Fibroblast of lung (primary cell): ENCODE results near the gene PHRF1. TPM values are rescaled to one million over a fixed set of nuclear protein-coding genes. Genes with fewer than 3 reads are reported as not detected.

Source experiments
- DNase-seq, 2 donors: peaks; one replicate each; pipeline versions ENCODE4 v3.0.0 to v3.0.0-alpha.2; 2010; ENCODE audit warnings: low read depth in 2 of 2
- H2AFZ ChIP-seq: 2 replicates; pipeline ENCODE4 v1.5.1; 2012; ENCODE audit warnings: low read length, control low read depth, inconsistent platforms
- H3K27ac ChIP-seq: 2 replicates; pipeline ENCODE4 v1.5.1; 2011; ENCODE audit warnings: low read length, control low read depth; ENCODE audit not compliant: insufficient read depth
- H3K27me3 ChIP-seq: 2 replicates; pipeline ENCODE4 v1.5.1; 2011; ENCODE audit warnings: mild to moderate bottlenecking, low read length; ENCODE audit not compliant: control insufficient read depth, insufficient read depth
- H3K36me3 ChIP-seq: 2 replicates; pipeline ENCODE4 v1.5.1; 2011; ENCODE audit warnings: low read length; ENCODE audit not compliant: control insufficient read depth, insufficient read depth
- H3K4me1 ChIP-seq: 2 replicates; pipeline ENCODE4 v1.5.1; 2011; ENCODE audit warnings: low read length; ENCODE audit not compliant: control insufficient read depth, insufficient read depth; ENCODE audit errors: extremely low read depth
- H3K4me2 ChIP-seq: 2 replicates; pipeline ENCODE4 v1.5.1; 2011; ENCODE audit warnings: low read length, control low read depth; ENCODE audit not compliant: insufficient read depth; ENCODE audit errors: extremely low read depth
- H3K4me3 ChIP-seq, 4 experiments: fragments of 200-600 bp in 1 of 4; sonication (generic) in 1 of 4; replicated peaks in 1 of 4; 2 replicates each; pipeline ENCODE4 v1.5.1; 2011 to 2016; ENCODE audit warnings: low read length in 4 of 4, low read depth in 3 of 4, mild to moderate bottlenecking in 3 of 4, control low read depth in 2 of 4, inconsistent platforms in 1 of 4, mixed read lengths in 1 of 4; ENCODE audit not compliant: insufficient read depth in 1 of 4; ENCODE audit errors: control extremely low read depth in 1 of 4
- H3K79me2 ChIP-seq: 2 replicates; pipeline ENCODE4 v1.5.1; 2012; ENCODE audit warnings: mild to moderate bottlenecking, low read length, inconsistent platforms; ENCODE audit not compliant: control insufficient read depth, insufficient read depth
- H3K9ac ChIP-seq: 2 replicates; pipeline ENCODE4 v1.5.1; 2011; ENCODE audit warnings: mild to moderate bottlenecking, low read length, control low read depth; ENCODE audit not compliant: insufficient read depth
- H3K9me3 ChIP-seq: 2 replicates; pipeline ENCODE4 v1.5.1; 2012; ENCODE audit warnings: low read depth, low read length; ENCODE audit not compliant: control insufficient read depth, insufficient read depth
- H4K20me1 ChIP-seq: 2 replicates; pipeline ENCODE4 v1.5.1; 2011; ENCODE audit warnings: low read length; ENCODE audit not compliant: control insufficient read depth, insufficient read depth; ENCODE audit errors: extremely low read depth
- CTCF ChIP-seq, 2 donors: IDR thresholded peaks in 1 of 2; conservative IDR thresholded peaks in 1 of 2; 1 replicate in 1 of 2; 2 replicates in 1 of 2; pipeline ENCODE4 v1.5.1; 2011 to 2012; ENCODE audit warnings: low read length in 2 of 2, control low read depth in 1 of 2, inconsistent platforms in 1 of 2, low read depth in 1 of 2, mild to moderate bottlenecking in 1 of 2
- EZH2 ChIP-seq: IDR thresholded peaks from 2 replicates; pipeline ENCODE4 v1.5.1; 2012; ENCODE audit warnings: low read length, control low read depth, mild to moderate bottlenecking; ENCODE audit errors: missing control alignments
- polyA plus RNA-seq, 2 donors: library from polyadenylated mRNA; depleted of rRNA in 1 of 2; stranded (reverse) in 1 of 2; unstranded in 1 of 2; fragments of >200 nt; gene quantifications; 2 replicates each; pipeline ENCODE4 v1.2.1, GENCODE V29; 2011 to 2012; ENCODE audit warnings: missing spikeins in 1 of 2
- total RNA-seq: library from RNA; depleted of rRNA; stranded (reverse); fragments of >200 nt; gene quantifications from 2 replicates; pipeline ENCODE4 v1.2.1, GENCODE V29; 2014

PHRF1 gene
- total and polyA plus RNA-seq, 2 donors (not counting 1 experiment from before 2014, with no cell fraction given): 5.9 to 16.8 TPM

- Histone ChIP-seq H3K79me2 (peaks cover 1% of the 10 kb centered on the region), H3K27me3 (no peaks in the 10 kb centered on the region), H3K9ac (no peak overlapping the region), H3K4me2 (no peak overlapping the region), H3K4me1 (no peaks in the 10 kb centered on the region), H2AFZ (no peak overlapping the region), H4K20me1 (no peaks in the 10 kb centered on the region), H3K27ac (no peak overlapping the region), H3K4me3 (no peak overlapping the region), H3K9me3 (no peaks in the 10 kb centered on the region), H3K36me3 (peaks cover 38% of the 10 kb centered on the region)
- TF ChIP-seq EZH2: no peak
- no peak for DNase-seq
Measured at GRCh38 chr11:601573-602245, 25.4 kb downstream of the PHRF1 start.

- Histone ChIP-seq H2AFZ (no peak overlapping the region), H3K4me3 (no peak overlapping the region), H3K36me3 (peaks cover 42% of the 10 kb centered on the region), H3K27ac (no peak overlapping the region), H3K4me2 (no peak overlapping the region), H3K4me1 (no peaks in the 10 kb centered on the region), H3K79me2 (no peaks in the 10 kb centered on the region), H4K20me1 (no peaks in the 10 kb centered on the region), H3K9me3 (no peaks in the 10 kb centered on the region), H3K9ac (no peak overlapping the region), H3K27me3 (no peaks in the 10 kb centered on the region)
- TF ChIP-seq CTCF (conservative IDR thresholded peaks at IDR 0.05 in 1 of 2, IDR thresholded peaks at IDR 0.05 in 1 of 2; ENCODE audit: low read depth in 1 of 2, low read length in 2 of 2) (no peak), EZH2 (no peak)
- DNase-seq: no peak
Measured at GRCh38 chr11:603154-603553, 26.9 kb downstream of the PHRF1 start.

GRCh38 chr11:605286-606129 is 29.2 kb downstream of the PHRF1 start:
- TF ChIP-seq CTCF (conservative IDR thresholded peaks at IDR 0.05 in 1 of 2, IDR thresholded peaks at IDR 0.05 in 1 of 2; ENCODE audit: low read depth in 1 of 2, low read length in 2 of 2): no peak
- no peak for TF ChIP-seq EZH2
- peaks cover 55% of the 10 kb centered on the region for H3K36me3 ChIP-seq
- no peaks in the 10 kb centered on the region for H3K4me1 ChIP-seq

More at GRCh38 chr11:605286-606129, 29.2 kb downstream of the PHRF1 start:
- Histone ChIP-seq H3K9ac (no peak overlapping the region), H4K20me1 (no peaks in the 10 kb centered on the region), H3K9me3 (no peaks in the 10 kb centered on the region), H3K4me3 (no peak overlapping the region), H3K79me2 (no peaks in the 10 kb centered on the region), H2AFZ (no peak overlapping the region), H3K27ac (no peak overlapping the region), H3K4me2 (no peak overlapping the region), H3K27me3 (no peaks in the 10 kb centered on the region)
- no peak for DNase-seq
